GM23338 (cell line): ENCODE results near the gene MLX. TPM values are rescaled to one million over a fixed set of nuclear protein-coding genes. Genes with fewer than 3 reads are reported as not detected.
"Not testable (repeated sequence)": the region's sequence is repeated elsewhere in the genome, so short reads cannot be mapped to it uniquely, and the experiment has no call there.

Experiments used
- ATAC-seq: fragments of 200-7000 bp; cut with Tn5 transposase; 3 replicates; pipeline ENCODE4 v1.9.1; 2020
- DNase-seq: peaks from one replicate; pipeline ENCODE4 v3.0.0-alpha.2; 2015; ENCODE audit warnings: low spot score
- H2AFZ ChIP-seq: fragments of 200-600 bp; sonication (generic); 2 replicates; pipeline ENCODE4 v1.8.0; 2016; ENCODE audit warnings: antibody characterized with exemption, mild to moderate bottlenecking, moderate library complexity
- H3F3A ChIP-seq: fragments of 200-600 bp; sonication (generic); replicated peaks from 2 replicates; pipeline ENCODE4 v1.8.0; 2017; ENCODE audit warnings: antibody characterized with exemption, mixed run types, low read depth
- H3K27ac ChIP-seq: fragments of 200-600 bp; sonication (generic); 2 replicates; pipeline ENCODE4 v1.6.1; 2016; ENCODE audit warnings: low read depth
- H3K27me3 ChIP-seq: fragments of 200-600 bp; sonication (generic); 2 replicates; pipeline ENCODE4 v1.8.0; 2016; ENCODE audit warnings: mild to moderate bottlenecking, mixed run types, moderate library complexity; ENCODE audit not compliant: insufficient read depth
- H3K36me3 ChIP-seq: fragments of 200-600 bp; sonication (generic); 2 replicates; pipeline ENCODE4 v1.8.0; 2016; ENCODE audit warnings: mild to moderate bottlenecking; ENCODE audit not compliant: insufficient read depth
- H3K4me1 ChIP-seq: fragments of 200-600 bp; sonication (generic); 2 replicates; pipeline ENCODE4 v1.8.0; 2016; ENCODE audit warnings: mild to moderate bottlenecking, moderate library complexity; ENCODE audit not compliant: insufficient read depth
- H3K4me2 ChIP-seq: fragments of 200-600 bp; sonication (generic); 2 replicates; pipeline ENCODE4 v1.7.1; 2017; ENCODE audit warnings: mixed run types
- H3K4me3 ChIP-seq: fragments of 200-600 bp; sonication (generic); 2 replicates; pipeline ENCODE4 v1.6.1; 2016; ENCODE audit warnings: mixed run types
- H3K79me2 ChIP-seq: fragments of 200-600 bp; sonication (generic); replicated peaks from 2 replicates; pipeline ENCODE4 v1.8.0; 2017; ENCODE audit warnings: mild to moderate bottlenecking; ENCODE audit not compliant: insufficient read depth
- H3K9me2 ChIP-seq: fragments of 200-600 bp; sonication (generic); 2 replicates; pipeline ENCODE4 v1.8.0; 2017; ENCODE audit not compliant: insufficient read depth
- H4K20me1 ChIP-seq: fragments of 200-600 bp; sonication (generic); replicated peaks from 2 replicates; pipeline ENCODE4 v1.8.0; 2017; ENCODE audit warnings: mild to moderate bottlenecking; ENCODE audit not compliant: insufficient read depth
- H3K27ac Mint-ChIP-seq: 2 replicates; pipeline ENCODE4 v1.8.0; 2020; ENCODE audit warnings: inconsistent platforms, mild to moderate bottlenecking, moderate library complexity, mixed read lengths
- H3K27me3 Mint-ChIP-seq: 3 replicates; pipeline ENCODE4 v1.8.0; 2022; ENCODE audit warnings: low read depth, mild to moderate bottlenecking, moderate library complexity, mixed read lengths, inconsistent platforms; ENCODE audit not compliant: insufficient read depth, poor library complexity
- H3K36me3 Mint-ChIP-seq: 3 replicates; pipeline ENCODE4 v1.8.0; 2021; ENCODE audit warnings: low read depth, mild to moderate bottlenecking, inconsistent platforms, moderate library complexity, mixed read lengths
- H3K4me1 Mint-ChIP-seq: 3 replicates; pipeline ENCODE4 v1.8.0; 2020; ENCODE audit warnings: mild to moderate bottlenecking, inconsistent platforms, mixed read lengths
- H3K4me3 Mint-ChIP-seq: 3 replicates; pipeline ENCODE4 v1.8.0; 2021; ENCODE audit warnings: moderate library complexity, mild to moderate bottlenecking, inconsistent platforms, mixed read lengths
- H3K9me3 Mint-ChIP-seq: 3 replicates; pipeline ENCODE4 v1.8.0; 2020; ENCODE audit warnings: moderate library complexity, mild to moderate bottlenecking, inconsistent platforms, mixed read lengths
- CTCF ChIP-seq, 2 experiments: fragments of 200-600 bp in 1 of 2; sonication (generic) in 1 of 2; conservative IDR thresholded peaks; 2 replicates each; pipeline versions ENCODE4 v1.5.1 to v1.6.1; 2016 to 2017; ENCODE audit warnings: antibody characterized with exemption in 2 of 2, low read depth in 2 of 2, mild to moderate bottlenecking in 2 of 2, moderate library complexity in 1 of 2
- EZH2phosphoT487 ChIP-seq: fragments of 200-600 bp; sonication (generic); IDR thresholded peaks from one replicate; pipeline ENCODE4 v1.8.1; 2018; ENCODE audit warnings: antibody characterized with exemption; ENCODE audit not compliant: unreplicated experiment
- JUNB ChIP-seq: IDR thresholded peaks from one replicate; pipeline ENCODE4 v1.6.1; 2016; ENCODE audit warnings: antibody characterized with exemption; ENCODE audit not compliant: unreplicated experiment
- NANOG ChIP-seq: IDR thresholded peaks from 2 replicates; pipeline ENCODE4 v1.6.1; 2016; ENCODE audit warnings: antibody characterized with exemption, borderline replicate concordance
- ZNF331 ChIP-seq: fragments of 250-450 bp; sonication (Bioruptor Pico); IDR thresholded peaks from 2 replicates; pipeline ENCODE4 v1.5.0; 2020; ENCODE audit warnings: low read depth, mild to moderate bottlenecking, moderate library complexity
- polyA plus RNA-seq: library from polyadenylated mRNA; unstranded; fragments of >200 nt; fragmentation: Nextera tagmentation; extraction: Ambion mirVana; gene quantifications from 2 replicates; pipeline ENCODE4 v1.2.1, GENCODE V29; 2016
- total RNA-seq: library from RNA; depleted of rRNA; stranded (reverse); fragments of >200 nt; shearing (Covaris generic); gene quantifications from 2 replicates; pipeline ENCODE4 v1.2.3, GENCODE V29; 2014

MLX gene
- total and polyA plus RNA-seq, 2 experiments from 2014 or later, result 33.2 to 34.1 TPM

- H3K36me3 Mint-ChIP-seq, H3K27ac Mint-ChIP-seq, ATAC-seq, H3F3A ChIP-seq, DNase-seq, H3K36me3 ChIP-seq, H3K9me3 Mint-ChIP-seq, H3K27ac ChIP-seq, H2AFZ ChIP-seq, H3K79me2 ChIP-seq, H3K9me2 ChIP-seq, H4K20me1 ChIP-seq, H3K27me3 ChIP-seq: not testable (repeated sequence)
- Mint-ChIP-seq H3K4me3 (peak within 1 kb of the TSS; percentile 87), H3K4me1 (peaks cover 21% of the 10 kb centered on the region), H3K27me3 (peaks cover 20% of the 10 kb centered on the region)
- peaks cover 12% of the 10 kb centered on the region for H3K4me1 ChIP-seq
- peak within 1 kb of the TSS; percentile 92 for H3K4me2 ChIP-seq
- H3K4me3 ChIP-seq, result peak within 1 kb of the TSS; percentile 93
Observed at GRCh38 chr17:42552736-42553135, 14.2 kb upstream of the MLX start, which contains the start of gene HSD17B1. Gene HSD17B1 (plus strand): TSS chr17:42552923. CDS start chr17:42552934, 11 bp downstream.

DNA sequence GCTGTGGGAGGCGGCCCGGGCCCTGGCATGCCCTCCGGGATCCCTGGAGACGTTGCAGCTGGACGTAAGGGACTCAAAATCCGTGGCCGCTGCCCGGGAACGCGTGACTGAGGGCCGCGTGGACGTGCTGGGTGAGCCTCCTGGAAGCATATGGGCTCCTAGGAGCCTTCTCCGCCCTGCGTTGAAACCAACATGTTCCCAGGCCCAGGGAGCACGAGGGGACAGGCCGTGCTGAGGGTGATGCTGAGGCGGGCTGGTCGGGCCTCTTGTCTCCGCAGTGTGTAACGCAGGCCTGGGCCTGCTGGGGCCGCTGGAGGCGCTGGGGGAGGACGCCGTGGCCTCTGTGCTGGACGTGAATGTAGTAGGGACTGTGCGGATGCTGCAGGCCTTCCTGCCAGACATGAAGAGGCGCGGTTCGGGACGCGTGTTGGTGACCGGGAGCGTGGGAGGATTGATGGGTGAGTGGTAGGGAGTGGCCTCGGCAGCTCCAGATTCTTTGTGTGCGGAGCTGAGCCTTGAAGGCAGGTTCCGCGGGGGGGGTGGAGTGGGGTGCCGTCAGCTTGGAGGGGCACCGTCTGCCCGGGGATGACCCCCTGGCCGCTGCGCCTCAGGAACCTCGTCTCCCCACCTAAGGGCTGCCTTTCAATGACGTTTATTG, 13.6 kb upstream of the MLX start:
- ATAC-seq (peak; percentile 13), DNase-seq (peak; percentile 66)
- H3K79me2 ChIP-seq, result 0 out of 2 replicates have a peak, but pooled peaks cover 2% of the 10 kb centered on the region
- no peak overlapping the region for H2AFZ ChIP-seq
- no peak for TF ChIP-seq ZNF331 (CRISPR knock-in tag)
- peak in 1 of 2 experiments; percentile 26; a peak in 2 of 4 replicates for TF ChIP-seq CTCF (conservative IDR thresholded peaks at IDR 0.05; ENCODE audit: low read depth in 2 of 2)
- Mint-ChIP-seq H3K4me3 (peak overlapping the region; percentile 87), H3K9me3 (no peaks in the 10 kb centered on the region), H3K4me1 (peaks cover 21% of the 10 kb centered on the region), H3K27me3 (peaks cover 20% of the 10 kb centered on the region), H3K36me3 (no peaks in the 10 kb centered on the region; the same call in 2 of the 3 replicates), H3K27ac (no peak overlapping the region)
- no peaks in the 10 kb centered on the region for H3K36me3 ChIP-seq
- H3K27ac ChIP-seq, result no peak overlapping the region
- H3K27me3 ChIP-seq, result 0 out of 2 replicates have a peak, but pooled peaks cover 7% of the 10 kb centered on the region
- peaks cover 10% of the 10 kb centered on the region for H3F3A ChIP-seq
- H3K4me1 ChIP-seq, result peaks cover 12% of the 10 kb centered on the region
- H4K20me1 ChIP-seq, result peaks cover 6% of the 10 kb centered on the region; the same call in 1 of the 2 replicates
- no peaks in the 10 kb centered on the region for H3K9me2 ChIP-seq
- H3K4me3 ChIP-seq, result peak overlapping the region; percentile 93
- H3K4me2 ChIP-seq, result peak overlapping the region; percentile 92

GRCh38 chr17:42553866-42554249, 13.0 kb upstream of the MLX start:
- Mint-ChIP-seq H3K27ac (no peak overlapping the region), H3K27me3 (peaks cover 20% of the 10 kb centered on the region), H3K36me3 (no peaks in the 10 kb centered on the region; the same call in 2 of the 3 replicates), H3K9me3 (no peaks in the 10 kb centered on the region), H3K4me3 (peak overlapping the region; percentile 87), H3K4me1 (peaks cover 19% of the 10 kb centered on the region)
- Histone ChIP-seq H3K79me2 (0 out of 2 replicates have a peak, but pooled peaks cover 2% of the 10 kb centered on the region), H3K4me2 (peak overlapping the region; percentile 92), H3K36me3 (no peaks in the 10 kb centered on the region), H3K4me1 (peaks cover 10% of the 10 kb centered on the region), H3K9me2 (no peaks in the 10 kb centered on the region), H2AFZ (0 out of 2 replicates have a peak overlapping the region, but pooled peaks have one; percentile 52), H3F3A (peaks cover 5% of the 10 kb centered on the region), H4K20me1 (peaks cover 6% of the 10 kb centered on the region; the same call in 1 of the 2 replicates), H3K4me3 (peak overlapping the region; percentile 93), H3K27me3 (0 out of 2 replicates have a peak, but pooled peaks cover 6% of the 10 kb centered on the region), H3K27ac (peak overlapping the region; percentile 32; the same call in 1 of the 2 replicates)
- DNase-seq (no peak), ATAC-seq (no peak)
- TF ChIP-seq EZH2phosphoT487 (no peak), JUNB (no peak), NANOG (no peak), CTCF (conservative IDR thresholded peaks at IDR 0.05; ENCODE audit: low read depth in 2 of 2) (0 out of 4 replicates have a peak, but pooled peaks of 1 of the 2 experiments have one; percentile 7)
